IPS-18c (cell line): Measurements from ENCODE around the gene BNIP5.

Experiments used
- H3K4me3 ChIP-seq: 2 replicates; pipeline ENCODE4 v1.7.0; 2013; ENCODE audit warnings: low read depth, mild to moderate bottlenecking, low read length, moderate library complexity; ENCODE audit not compliant: insufficient read depth
- H3K9me3 ChIP-seq: one replicate; pipeline ENCODE4 v1.6.1; 2013; ENCODE audit warnings: mild to moderate bottlenecking, low read length, moderate library complexity; ENCODE audit not compliant: control insufficient read depth, insufficient read depth

The BNIP5 gene

GRCh38 chr6:36268478-36269275, 68.0 kb downstream of the BNIP5 start:
- peaks cover 2% of the 10 kb centered on the region for H3K9me3 ChIP-seq
- H3K4me3 ChIP-seq, result no peak overlapping the region

- Histone ChIP-seq H3K9me3 (peaks cover 2% of the 10 kb centered on the region), H3K4me3 (no peak overlapping the region)
These were observed 68.8 kb downstream of the BNIP5 start for GRCh38 chr6:36267731-36268477.

- Histone ChIP-seq H3K9me3 (peaks cover 2% of the 10 kb centered on the region), H3K4me3 (no peak overlapping the region)
These were observed 69.6 kb downstream of the BNIP5 start for GRCh38 chr6:36266913-36267644.
